Measurements from ENCODE around the gene PRMT3.

The PRMT3 gene

GRCh38 chr11:20406484-20406883 lies 19.0 kb downstream of the PRMT3 start:
- no peak overlapping the region for H3K4me3 ChIP-seq (ENCODE audit: low read depth, low read length)
- no peak for TF ChIP-seq CTCF (IDR thresholded peaks at IDR 0.05; ENCODE audit: borderline replicate concordance, insufficient read depth, low read depth, low read length)

GRCh38 chr11:20407344-20407743 lies 19.8 kb downstream of the PRMT3 start:
- no peak for TF ChIP-seq CTCF (IDR thresholded peaks at IDR 0.05; ENCODE audit: borderline replicate concordance, insufficient read depth, low read depth, low read length)
- H3K4me3 ChIP-seq (ENCODE audit: low read depth, low read length), result no peak overlapping the region

- no peak overlapping the region for H3K4me3 ChIP-seq (ENCODE audit: low read depth, low read length)
- TF ChIP-seq CTCF (IDR thresholded peaks at IDR 0.05; ENCODE audit: borderline replicate concordance, insufficient read depth, low read depth, low read length), result no peak
These were observed 27.9 kb downstream of the PRMT3 start for GRCh38 chr11:20415432-20415831.

- no peak overlapping the region for H3K4me3 ChIP-seq (ENCODE audit: low read depth, low read length)
- no peak for TF ChIP-seq CTCF (IDR thresholded peaks at IDR 0.05; ENCODE audit: borderline replicate concordance, insufficient read depth, low read depth, low read length)
These were observed 30.3 kb downstream of the PRMT3 start for GRCh38 chr11:20417771-20418170.

- TF ChIP-seq CTCF (IDR thresholded peaks at IDR 0.05; ENCODE audit: borderline replicate concordance, insufficient read depth, low read depth, low read length), result no peak
These were observed 34.4 kb downstream of the PRMT3 start for GRCh38 chr11:20421946-20422345.

GRCh38 chr11:20429216-20429615 lies 41.7 kb downstream of the PRMT3 start:
- no peak overlapping the region for H3K4me3 ChIP-seq (ENCODE audit: low read depth, low read length)
- TF ChIP-seq CTCF (IDR thresholded peaks at IDR 0.05; ENCODE audit: borderline replicate concordance, insufficient read depth, low read depth, low read length), result no peak

More at GRCh38 chr11:20421946-20422345, 34.4 kb downstream of the PRMT3 start:
- H3K4me3 ChIP-seq (ENCODE audit: low read depth, low read length), result no peak overlapping the region

GRCh38 chr11:20438637-20439036 lies 51.1 kb downstream of the PRMT3 start:
- no peak for TF ChIP-seq CTCF (IDR thresholded peaks at IDR 0.05; ENCODE audit: borderline replicate concordance, insufficient read depth, low read depth, low read length)
- H3K4me3 ChIP-seq (ENCODE audit: low read depth, low read length), result no peak overlapping the region
